ENCODE data around the gene KCTD7.
"Not testable (repeated sequence)": the region's sequence is repeated elsewhere in the genome, so short reads cannot be mapped to it uniquely, and the experiment has no call there.

The KCTD7 gene

GRCh38 chr7:66651026-66651425 lies 22.3 kb downstream of the KCTD7 start:
- in situ Hi-C loops (cut with MboI; ENCODE audit: low sequenced_read_pairs): not testable (repeated sequence)

GRCh38 chr7:66653719-66654274 lies 25.1 kb downstream of the KCTD7 start:
- in situ Hi-C loops (cut with MboI; ENCODE audit: low sequenced_read_pairs): not testable (repeated sequence)

GRCh38 chr7:66654275-66655112 lies 25.8 kb downstream of the KCTD7 start:
- in situ Hi-C loops (cut with MboI; ENCODE audit: low sequenced_read_pairs): no loop called here

- in situ Hi-C loops (cut with MboI; ENCODE audit: low sequenced_read_pairs): not testable (repeated sequence)
Measured at GRCh38 chr7:66655113-66655806, 26.6 kb downstream of the KCTD7 start.

- in situ Hi-C loops (cut with MboI; ENCODE audit: low sequenced_read_pairs): not testable (repeated sequence)
Measured at GRCh38 chr7:66655826-66656485, 27.3 kb downstream of the KCTD7 start.

GRCh38 chr7:66657798-66658197 lies 29.1 kb downstream of the KCTD7 start:
- in situ Hi-C loops (cut with MboI; ENCODE audit: low sequenced_read_pairs): no loop called here

- in situ Hi-C loops (cut with MboI; ENCODE audit: low sequenced_read_pairs): no loop called here
Measured at GRCh38 chr7:66662646-66663264, 34.1 kb downstream of the KCTD7 start.

- in situ Hi-C loops (cut with MboI; ENCODE audit: low sequenced_read_pairs): no loop called here
Measured at GRCh38 chr7:66664590-66665293, 36.1 kb downstream of the KCTD7 start.

GRCh38 chr7:66666313-66666952 lies 37.8 kb downstream of the KCTD7 start:
- in situ Hi-C loops (cut with MboI; ENCODE audit: low sequenced_read_pairs): no loop called here

GRCh38 chr7:66667023-66667728 lies 38.5 kb downstream of the KCTD7 start:
- in situ Hi-C loops (cut with MboI; ENCODE audit: low sequenced_read_pairs): no loop called here

GRCh38 chr7:66668112-66668511 lies 39.4 kb downstream of the KCTD7 start:
- in situ Hi-C loops (cut with MboI; ENCODE audit: low sequenced_read_pairs): no loop called here

- in situ Hi-C loops (cut with MboI; ENCODE audit: low sequenced_read_pairs): no loop called here
Measured at GRCh38 chr7:66668677-66669076, 40.0 kb downstream of the KCTD7 start.

- in situ Hi-C loops (cut with MboI; ENCODE audit: low sequenced_read_pairs): no loop called here
Measured at GRCh38 chr7:66669088-66669487, 40.4 kb downstream of the KCTD7 start.

- in situ Hi-C loops (cut with MboI; ENCODE audit: low sequenced_read_pairs): no loop called here
Measured at GRCh38 chr7:66669496-66669895, 40.8 kb downstream of the KCTD7 start.

GRCh38 chr7:66671034-66671433 lies 42.4 kb downstream of the KCTD7 start:
- in situ Hi-C loops (cut with MboI; ENCODE audit: low sequenced_read_pairs): no loop called here

GRCh38 chr7:66671486-66671885 lies 42.8 kb downstream of the KCTD7 start:
- in situ Hi-C loops (cut with MboI; ENCODE audit: low sequenced_read_pairs): not testable (repeated sequence)

- in situ Hi-C loops (cut with MboI; ENCODE audit: low sequenced_read_pairs): not testable (repeated sequence)
Measured at GRCh38 chr7:66672432-66673123, 43.9 kb downstream of the KCTD7 start.

GRCh38 chr7:66673124-66673640 lies 44.5 kb downstream of the KCTD7 start:
- in situ Hi-C loops (cut with MboI; ENCODE audit: low sequenced_read_pairs): not testable (repeated sequence)

Data from HL-60/S4 (cell line).